SU-DHL-6 (cell line): ENCODE results near the gene HS3ST6.

Experiments used
- EZH2phosphoT487 ChIP-seq: fragments of 200-600 bp; sonication (generic), shearing (Covaris generic); conservative IDR thresholded peaks from 2 replicates; pipeline ENCODE4 v1.6.1; 2018; ENCODE audit warnings: mild to moderate bottlenecking, antibody characterized with exemption, low read length, moderate library complexity, mixed read lengths
- TF ChIP-seq, protein P1 (sequence below): fragments of 200-600 bp; sonication (generic); IDR thresholded peaks from one replicate; pipeline ENCODE4 v1.5.1; 2017; ENCODE audit warnings: antibody characterized with exemption, mild to moderate bottlenecking, low read length, moderate library complexity; ENCODE audit not compliant: insufficient read depth, poor library complexity, severe bottlenecking

DNA sequence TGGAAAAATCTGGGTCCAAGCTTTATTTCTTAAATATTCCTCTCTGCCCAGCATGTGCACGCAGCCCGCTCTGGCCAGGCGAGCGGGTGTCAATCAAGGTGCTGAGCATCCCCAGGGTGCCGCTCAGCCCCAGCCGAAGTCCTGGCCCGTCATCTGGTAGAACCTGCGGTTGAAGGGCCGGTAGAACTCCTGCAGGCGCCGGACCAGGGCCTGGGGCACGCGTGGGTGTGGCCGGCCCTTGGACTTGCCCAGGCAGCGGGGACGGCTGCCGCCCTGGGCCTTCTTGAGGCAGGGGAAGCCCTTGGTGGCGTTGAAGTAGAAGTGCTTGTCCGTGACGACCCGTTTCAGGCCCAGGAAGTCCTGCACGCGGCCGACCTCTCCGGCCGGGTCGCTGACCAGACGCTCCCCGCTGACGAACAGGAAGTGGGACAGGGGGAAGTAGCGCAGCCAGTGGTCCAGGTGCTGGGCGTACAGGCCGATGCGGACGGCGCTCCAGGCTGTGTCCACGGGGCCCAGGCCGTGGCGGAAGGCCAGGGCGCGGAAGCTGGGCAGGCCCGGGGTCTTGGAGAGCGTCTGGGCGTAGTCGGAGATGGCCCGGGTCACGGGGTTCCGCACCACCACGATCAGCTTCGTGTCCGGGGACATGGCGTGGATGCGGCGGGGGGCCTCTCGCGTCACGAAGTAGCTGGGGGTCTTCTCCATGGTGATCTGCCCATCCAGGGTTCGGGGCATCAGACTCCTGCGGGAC is 6.6 kb downstream of the HS3ST6 start:
- TF ChIP-seq, protein P1, sequence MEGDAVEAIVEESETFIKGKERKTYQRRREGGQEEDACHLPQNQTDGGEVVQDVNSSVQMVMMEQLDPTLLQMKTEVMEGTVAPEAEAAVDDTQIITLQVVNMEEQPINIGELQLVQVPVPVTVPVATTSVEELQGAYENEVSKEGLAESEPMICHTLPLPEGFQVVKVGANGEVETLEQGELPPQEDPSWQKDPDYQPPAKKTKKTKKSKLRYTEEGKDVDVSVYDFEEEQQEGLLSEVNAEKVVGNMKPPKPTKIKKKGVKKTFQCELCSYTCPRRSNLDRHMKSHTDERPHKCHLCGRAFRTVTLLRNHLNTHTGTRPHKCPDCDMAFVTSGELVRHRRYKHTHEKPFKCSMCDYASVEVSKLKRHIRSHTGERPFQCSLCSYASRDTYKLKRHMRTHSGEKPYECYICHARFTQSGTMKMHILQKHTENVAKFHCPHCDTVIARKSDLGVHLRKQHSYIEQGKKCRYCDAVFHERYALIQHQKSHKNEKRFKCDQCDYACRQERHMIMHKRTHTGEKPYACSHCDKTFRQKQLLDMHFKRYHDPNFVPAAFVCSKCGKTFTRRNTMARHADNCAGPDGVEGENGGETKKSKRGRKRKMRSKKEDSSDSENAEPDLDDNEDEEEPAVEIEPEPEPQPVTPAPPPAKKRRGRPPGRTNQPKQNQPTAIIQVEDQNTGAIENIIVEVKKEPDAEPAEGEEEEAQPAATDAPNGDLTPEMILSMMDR: no peak
- no peak for TF ChIP-seq EZH2phosphoT487
